ENCODE data around the gene SMCO1.
"Not testable (repeated sequence)": the region's sequence is repeated elsewhere in the genome, so short reads cannot be mapped to it uniquely, and the experiment has no call there.

The SMCO1 gene

DNA sequence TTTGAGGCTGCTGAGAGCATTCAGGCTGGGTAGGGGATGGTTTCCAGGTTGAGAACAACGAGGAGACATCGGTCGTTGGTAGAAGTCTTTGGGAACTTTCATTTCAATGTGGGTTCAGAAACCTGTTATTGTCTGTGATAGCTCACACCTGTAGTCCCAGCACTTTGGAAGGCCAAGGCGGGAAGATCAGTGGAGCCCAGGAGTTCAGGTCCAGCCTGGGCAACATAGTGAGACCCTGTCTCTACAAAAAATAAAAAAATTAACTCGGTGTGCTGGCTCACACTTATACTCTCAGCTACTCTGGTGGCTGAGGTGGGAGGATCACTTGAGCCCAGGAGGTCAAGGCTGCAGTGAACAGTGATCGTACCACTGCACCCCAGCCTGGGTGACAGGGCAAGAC, 10.6 kb downstream of the SMCO1 start:
- no peaks in the 10 kb centered on the region for H3K27me3 ChIP-seq (ENCODE audit: control insufficient read depth, insufficient read depth, low read length)
- H3K9ac ChIP-seq (ENCODE audit: low read length), result peak overlapping the region; percentile 57
- no peak overlapping the region for H3K27ac ChIP-seq (ENCODE audit: low read depth, low read length)
- peaks cover 7% of the 10 kb centered on the region; the same call in 1 of the 2 replicates for H3K4me1 ChIP-seq (ENCODE audit: control insufficient read depth, insufficient read depth, low read length)
- H3K9me3 ChIP-seq (ENCODE audit: control insufficient read depth, insufficient read depth, low read depth, low read length), result peaks cover 15% of the 10 kb centered on the region
- peaks cover 3% of the 10 kb centered on the region; the same call in 1 of the 2 replicates for H3K36me3 ChIP-seq (ENCODE audit: control insufficient read depth, insufficient read depth, low read length)
- no peak overlapping the region for H3K4me3 ChIP-seq (ENCODE audit: low read depth, low read length)

DNA sequence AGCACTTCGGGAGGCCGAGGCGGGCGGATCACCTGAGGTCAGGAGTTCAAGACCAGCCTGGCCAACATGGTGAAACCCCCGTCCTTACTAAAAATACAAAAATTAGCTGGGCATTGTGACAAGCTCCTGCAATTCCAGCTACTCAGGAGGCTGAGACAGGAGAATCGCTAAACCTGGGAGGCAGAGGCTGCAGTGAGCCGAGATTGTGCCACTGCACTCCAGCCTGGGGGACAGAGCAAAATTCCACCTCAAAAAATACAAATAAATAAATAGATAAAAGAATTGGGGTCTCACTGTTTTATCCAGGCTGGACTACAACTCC, 11.1 kb downstream of the SMCO1 start:
- peaks cover 13% of the 10 kb centered on the region; the same call in 1 of the 2 replicates for H3K4me1 ChIP-seq (ENCODE audit: control insufficient read depth, insufficient read depth, low read length)
- not testable (repeated sequence) for H3K27ac ChIP-seq (ENCODE audit: low read depth, low read length); H3K27me3 ChIP-seq (ENCODE audit: control insufficient read depth, insufficient read depth, low read length); H3K36me3 ChIP-seq (ENCODE audit: control insufficient read depth, insufficient read depth, low read length)
- H3K9me3 ChIP-seq (ENCODE audit: control insufficient read depth, insufficient read depth, low read depth, low read length), result peaks cover 15% of the 10 kb centered on the region
- H3K9ac ChIP-seq (ENCODE audit: low read length), result peak overlapping the region; percentile 57
- peak overlapping the region; percentile 94 for H3K4me3 ChIP-seq (ENCODE audit: low read depth, low read length)

DNA sequence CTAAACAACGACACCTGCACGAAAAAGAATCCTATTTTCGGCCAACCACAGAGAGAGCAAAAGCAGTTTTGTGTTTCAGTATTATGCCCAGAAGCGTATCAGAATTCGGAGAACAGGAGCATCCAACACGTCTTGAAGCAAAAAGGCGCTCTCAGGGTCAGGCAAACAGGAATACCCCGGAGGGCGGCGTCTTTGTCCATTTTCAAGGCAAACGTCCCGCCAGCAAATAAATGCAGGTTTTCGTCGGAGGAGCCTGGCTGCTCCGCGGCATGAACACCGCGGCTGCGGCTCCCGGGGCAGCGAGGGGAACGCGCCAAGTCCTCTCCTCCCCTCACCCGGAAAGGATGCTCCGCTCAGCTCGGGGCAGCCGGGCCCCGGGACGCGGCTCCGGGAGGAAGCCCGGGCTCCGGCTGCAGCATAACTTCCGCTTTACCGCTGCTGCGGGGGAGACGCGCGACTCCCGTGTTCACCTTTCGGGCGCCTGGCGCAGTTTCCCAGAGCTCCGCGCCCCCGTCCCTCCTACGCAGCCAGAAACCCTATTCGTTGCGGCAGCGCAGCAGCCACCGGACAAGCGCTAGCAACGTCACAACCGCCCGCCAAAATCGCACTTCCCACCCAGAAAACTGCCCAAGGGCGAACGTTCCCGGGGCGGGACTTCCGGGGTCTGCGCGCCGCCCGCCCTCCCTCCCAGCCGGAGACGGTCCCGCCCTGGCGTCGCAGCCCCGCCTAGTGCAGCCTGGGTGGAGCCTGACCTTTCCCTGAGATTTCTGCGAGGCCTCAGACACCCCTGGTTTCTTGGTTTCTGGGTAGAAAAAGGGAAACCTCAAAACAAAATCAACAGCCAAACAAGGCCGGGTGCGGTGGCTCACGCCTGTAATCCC, 11.7 kb downstream of the SMCO1 start, which contains the start of gene RNF168:
Gene RNF168, minus strand, starts transcription at position 573 of the 881 bp plus-strand sequence. CDS start 595 bp downstream, outside the sequence.
- Histone ChIP-seq H3K27ac (ENCODE audit: low read depth, low read length) (peak within 1 kb of the TSS; percentile 66; the same call in 1 of the 2 replicates), H3K36me3 (ENCODE audit: control insufficient read depth, insufficient read depth, low read length) (peaks cover 5% of the 10 kb centered on the region; the same call in 1 of the 2 replicates), H3K9ac (ENCODE audit: low read length) (peak within 1 kb of the TSS; percentile 91), H3K4me1 (ENCODE audit: control insufficient read depth, insufficient read depth, low read length) (peaks cover 15% of the 10 kb centered on the region; the same call in 1 of the 2 replicates), H3K9me3 (ENCODE audit: control insufficient read depth, insufficient read depth, low read depth, low read length) (peaks cover 15% of the 10 kb centered on the region), H3K4me3 (ENCODE audit: low read depth, low read length) (peak within 1 kb of the TSS; percentile 94), H3K27me3 (ENCODE audit: control insufficient read depth, insufficient read depth, low read length) (no peaks in the 10 kb centered on the region)

DNA sequence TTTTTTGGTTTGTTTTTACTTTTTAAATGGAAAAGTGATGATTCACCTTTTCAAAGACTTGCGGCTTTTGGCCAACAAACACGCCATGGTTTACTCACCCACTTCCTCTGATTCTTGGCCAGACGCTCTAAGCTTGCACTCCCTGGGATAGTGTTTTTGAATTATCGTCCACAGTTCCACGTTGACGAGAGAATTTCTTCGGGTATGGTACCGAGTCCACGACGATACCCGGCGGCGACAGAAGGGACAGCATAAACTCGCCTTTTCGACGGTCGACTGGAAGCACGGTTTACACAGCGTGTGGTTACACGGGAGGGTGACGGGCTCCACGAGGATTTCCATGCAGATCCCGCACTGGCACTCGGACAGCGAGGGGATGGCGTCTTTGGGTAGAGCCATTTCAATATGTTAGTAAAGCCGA, 12.4 kb downstream of the SMCO1 start:
- Histone ChIP-seq H3K27me3 (ENCODE audit: control insufficient read depth, insufficient read depth, low read length) (no peaks in the 10 kb centered on the region), H3K4me1 (ENCODE audit: control insufficient read depth, insufficient read depth, low read length) (peaks cover 15% of the 10 kb centered on the region; the same call in 1 of the 2 replicates), H3K4me3 (ENCODE audit: low read depth, low read length) (peak overlapping the region; percentile 94), H3K9me3 (ENCODE audit: control insufficient read depth, insufficient read depth, low read depth, low read length) (peaks cover 12% of the 10 kb centered on the region), H3K27ac (ENCODE audit: low read depth, low read length) (peak overlapping the region; percentile 66; the same call in 1 of the 2 replicates), H3K9ac (ENCODE audit: low read length) (peak overlapping the region; percentile 91), H3K36me3 (ENCODE audit: control insufficient read depth, insufficient read depth, low read length) (peaks cover 8% of the 10 kb centered on the region; the same call in 1 of the 2 replicates)

DNA sequence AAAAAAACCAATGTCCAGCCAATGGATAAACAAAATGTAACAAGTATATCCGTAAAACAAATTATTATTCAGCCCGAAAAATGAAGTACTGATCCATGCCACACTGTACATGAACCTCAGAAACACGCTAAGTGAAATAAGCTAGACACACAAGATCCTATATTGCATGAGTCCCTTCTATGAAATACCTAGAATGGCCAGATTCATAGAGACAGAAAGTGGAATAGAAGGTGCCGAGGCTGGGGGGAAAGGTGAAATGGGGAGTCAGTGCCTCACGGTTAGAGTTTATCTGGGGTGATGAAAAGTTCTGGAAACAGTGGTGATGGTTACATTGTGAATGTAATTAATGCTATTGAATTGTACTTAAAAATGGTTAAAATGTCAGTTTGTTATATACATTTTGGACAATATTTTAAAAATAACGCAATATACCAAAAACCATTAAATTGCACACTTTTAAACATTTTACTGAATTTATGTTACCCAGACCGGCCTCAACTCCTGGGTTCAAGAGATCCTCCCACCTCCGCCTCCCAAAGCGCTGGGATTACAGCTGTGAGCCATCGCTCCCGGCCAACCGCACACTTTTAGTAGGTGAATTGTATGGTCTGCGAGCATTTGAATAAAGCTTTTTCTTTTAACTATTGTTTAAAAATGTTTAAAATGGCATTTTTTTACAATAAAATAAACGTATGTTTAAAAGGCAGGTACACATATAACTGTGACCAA, 13.7 kb downstream of the SMCO1 start:
- Histone ChIP-seq H3K4me1 (ENCODE audit: control insufficient read depth, insufficient read depth, low read length) (peaks cover 15% of the 10 kb centered on the region; the same call in 1 of the 2 replicates), H3K27me3 (ENCODE audit: control insufficient read depth, insufficient read depth, low read length) (no peaks in the 10 kb centered on the region), H3K27ac (ENCODE audit: low read depth, low read length) (peak overlapping the region; percentile 62; the same call in 1 of the 2 replicates), H3K9ac (ENCODE audit: low read length) (peak overlapping the region; percentile 91), H3K4me3 (ENCODE audit: low read depth, low read length) (peak overlapping the region; percentile 94), H3K9me3 (ENCODE audit: control insufficient read depth, insufficient read depth, low read depth, low read length) (peaks cover 4% of the 10 kb centered on the region; the same call in 1 of the 2 replicates), H3K36me3 (ENCODE audit: control insufficient read depth, insufficient read depth, low read length) (peaks cover 11% of the 10 kb centered on the region; the same call in 1 of the 2 replicates)

DNA sequence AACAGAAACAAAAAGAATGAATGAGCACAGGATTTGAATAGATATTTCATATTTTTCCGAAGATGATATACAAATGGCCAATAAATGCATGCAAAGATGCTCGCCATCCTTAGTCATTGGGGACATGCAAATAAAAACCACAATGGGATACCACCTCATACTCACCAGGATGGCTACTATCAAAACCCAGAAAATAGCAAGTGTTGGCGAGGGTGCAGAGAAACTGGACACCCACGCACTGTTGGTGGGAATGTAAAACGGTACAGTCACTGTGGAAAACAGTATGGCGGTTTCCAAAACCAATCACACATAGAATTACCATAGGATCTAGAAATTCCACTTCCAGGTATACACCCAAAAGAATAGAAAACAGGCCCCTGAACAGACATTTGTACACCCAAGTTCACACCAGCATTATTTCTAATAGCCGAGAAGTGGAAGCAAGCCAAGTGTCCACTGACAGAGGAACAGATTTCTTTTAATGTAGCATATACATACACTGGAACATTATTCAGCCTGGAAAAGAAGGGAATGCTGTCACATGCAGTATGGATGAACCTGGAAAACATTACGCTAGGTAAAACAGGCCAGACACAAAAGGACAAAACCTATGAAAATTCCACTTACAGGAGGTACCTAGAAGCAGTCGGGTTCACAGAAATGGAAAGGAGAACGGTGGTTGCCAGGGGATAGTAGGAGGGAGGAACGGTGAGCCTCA, 15.2 kb downstream of the SMCO1 start:
- Histone ChIP-seq H3K9me3 (ENCODE audit: control insufficient read depth, insufficient read depth, low read depth, low read length) (no peaks in the 10 kb centered on the region), H3K4me1 (ENCODE audit: control insufficient read depth, insufficient read depth, low read length) (peaks cover 15% of the 10 kb centered on the region; the same call in 1 of the 2 replicates), H3K27me3 (ENCODE audit: control insufficient read depth, insufficient read depth, low read length) (no peaks in the 10 kb centered on the region), H3K4me3 (ENCODE audit: low read depth, low read length) (peak overlapping the region; percentile 94), H3K9ac (ENCODE audit: low read length) (peak overlapping the region; percentile 60), H3K36me3 (ENCODE audit: control insufficient read depth, insufficient read depth, low read length) (peaks cover 23% of the 10 kb centered on the region; the same call in 1 of the 2 replicates), H3K27ac (ENCODE audit: low read depth, low read length) (peak overlapping the region; percentile 1; the same call in 1 of the 2 replicates)

DNA sequence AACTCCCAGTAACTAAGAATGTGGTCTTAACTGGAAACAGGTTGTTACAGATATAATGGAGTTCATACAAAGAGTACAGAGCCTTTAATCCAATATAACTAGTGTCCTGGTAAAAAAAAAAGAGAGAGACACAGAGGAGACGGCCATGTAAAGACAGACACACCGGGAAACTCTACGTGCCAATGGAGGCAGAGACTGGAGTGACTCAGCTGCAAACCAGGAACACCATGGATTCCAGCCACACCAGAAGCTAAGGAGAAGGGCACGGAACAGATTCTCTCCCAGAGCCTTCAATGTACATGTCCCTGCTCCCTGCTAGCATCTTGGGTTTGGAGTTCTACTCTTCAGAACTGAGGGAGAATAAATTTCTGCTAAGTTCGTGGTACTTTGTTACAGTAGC, 16.1 kb downstream of the SMCO1 start:
- H3K27ac ChIP-seq (ENCODE audit: low read depth, low read length), result no peak overlapping the region
- peaks cover 24% of the 10 kb centered on the region; the same call in 1 of the 2 replicates for H3K36me3 ChIP-seq (ENCODE audit: control insufficient read depth, insufficient read depth, low read length)
- H3K4me1 ChIP-seq (ENCODE audit: control insufficient read depth, insufficient read depth, low read length), result peaks cover 15% of the 10 kb centered on the region; the same call in 1 of the 2 replicates
- H3K9me3 ChIP-seq (ENCODE audit: control insufficient read depth, insufficient read depth, low read depth, low read length), result no peaks in the 10 kb centered on the region
- no peak overlapping the region for H3K9ac ChIP-seq (ENCODE audit: low read length)
- no peaks in the 10 kb centered on the region for H3K27me3 ChIP-seq (ENCODE audit: control insufficient read depth, insufficient read depth, low read length)
- peak overlapping the region; percentile 94; the same call in 1 of the 2 replicates for H3K4me3 ChIP-seq (ENCODE audit: low read depth, low read length)

DNA sequence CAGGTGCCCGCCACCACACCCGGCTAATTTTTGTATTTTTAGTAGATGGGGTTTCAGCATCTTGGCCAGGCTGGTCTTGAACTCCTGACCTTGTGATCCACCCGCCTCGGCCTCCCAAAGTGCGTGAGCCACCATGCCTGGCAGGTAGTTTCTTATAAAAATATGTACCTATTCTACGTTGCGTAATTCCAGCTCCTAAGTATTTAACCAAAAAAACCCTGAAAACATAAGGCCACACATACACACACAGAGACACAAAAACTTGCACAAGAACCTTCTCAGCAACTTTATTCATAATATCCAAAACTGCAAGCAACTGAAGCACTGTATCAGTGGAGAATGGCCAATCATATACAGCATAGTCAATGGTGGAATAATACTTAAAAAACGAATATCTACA, 16.8 kb downstream of the SMCO1 start:
- H3K36me3 ChIP-seq (ENCODE audit: control insufficient read depth, insufficient read depth, low read length), result peaks cover 24% of the 10 kb centered on the region; the same call in 1 of the 2 replicates
- H3K27me3 ChIP-seq (ENCODE audit: control insufficient read depth, insufficient read depth, low read length), result no peaks in the 10 kb centered on the region
- H3K4me1 ChIP-seq (ENCODE audit: control insufficient read depth, insufficient read depth, low read length), result peaks cover 15% of the 10 kb centered on the region; the same call in 1 of the 2 replicates
- H3K27ac ChIP-seq (ENCODE audit: low read depth, low read length), result no peak overlapping the region
- H3K9ac ChIP-seq (ENCODE audit: low read length), result no peak overlapping the region
- no peaks in the 10 kb centered on the region for H3K9me3 ChIP-seq (ENCODE audit: control insufficient read depth, insufficient read depth, low read depth, low read length)
- no peak overlapping the region for H3K4me3 ChIP-seq (ENCODE audit: low read depth, low read length)

DNA sequence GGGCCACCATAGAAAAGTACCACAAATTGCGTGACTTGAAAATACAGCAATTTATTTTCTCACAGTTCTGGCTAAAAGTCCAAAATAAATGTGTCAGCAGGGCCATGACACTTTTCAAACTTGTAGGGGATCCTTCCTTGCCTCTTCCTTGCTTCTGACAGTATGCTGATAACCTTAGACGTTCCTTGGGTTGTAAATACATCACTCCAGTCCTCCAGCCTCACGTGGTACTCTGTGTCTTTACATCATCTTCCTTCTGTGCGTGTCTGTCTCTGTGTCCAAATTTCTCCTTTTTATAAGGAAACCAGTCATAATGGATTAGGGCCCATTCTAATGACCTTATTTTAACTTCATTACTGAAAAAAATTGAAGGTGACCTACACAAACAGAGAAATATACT, 19.0 kb downstream of the SMCO1 start:
- Histone ChIP-seq H3K4me3 (ENCODE audit: low read depth, low read length) (no peak overlapping the region), H3K27ac (ENCODE audit: low read depth, low read length) (no peak overlapping the region), H3K9me3 (ENCODE audit: control insufficient read depth, insufficient read depth, low read depth, low read length) (no peaks in the 10 kb centered on the region), H3K9ac (ENCODE audit: low read length) (no peak overlapping the region), H3K4me1 (ENCODE audit: control insufficient read depth, insufficient read depth, low read length) (peaks cover 15% of the 10 kb centered on the region; the same call in 1 of the 2 replicates), H3K27me3 (ENCODE audit: control insufficient read depth, insufficient read depth, low read length) (no peaks in the 10 kb centered on the region), H3K36me3 (ENCODE audit: control insufficient read depth, insufficient read depth, low read length) (peaks cover 21% of the 10 kb centered on the region; the same call in 1 of the 2 replicates)

DNA sequence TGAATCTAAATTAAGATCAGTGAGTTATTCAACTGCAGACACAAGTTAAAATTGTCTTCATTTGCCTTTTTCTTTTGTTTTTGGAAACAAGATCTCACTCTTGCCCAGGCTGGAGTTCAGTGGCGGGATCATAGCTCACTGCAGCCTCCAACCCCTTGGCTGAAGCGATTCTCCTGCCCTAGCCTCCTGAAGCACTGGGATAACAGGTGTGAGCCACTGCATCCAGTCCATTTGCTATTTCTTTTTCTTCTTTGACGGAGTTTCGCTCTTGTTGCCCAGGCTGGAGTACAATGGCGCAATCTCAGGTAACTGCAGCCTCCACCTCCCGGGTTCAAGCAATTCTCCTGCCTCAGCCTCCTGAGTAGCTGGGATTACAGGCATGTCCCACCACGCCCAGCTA, 21.9 kb downstream of the SMCO1 start:
- Histone ChIP-seq H3K36me3 (ENCODE audit: control insufficient read depth, insufficient read depth, low read length) (peaks cover 22% of the 10 kb centered on the region), H3K9ac (ENCODE audit: low read length) (no peak overlapping the region)

More for the DNA sequence above, 21.9 kb downstream of the SMCO1 start:
- H3K9me3 ChIP-seq (ENCODE audit: control insufficient read depth, insufficient read depth, low read depth, low read length), result no peaks in the 10 kb centered on the region
- no peaks in the 10 kb centered on the region for H3K4me1 ChIP-seq (ENCODE audit: control insufficient read depth, insufficient read depth, low read length)
- no peaks in the 10 kb centered on the region for H3K27me3 ChIP-seq (ENCODE audit: control insufficient read depth, insufficient read depth, low read length)
- H3K27ac ChIP-seq (ENCODE audit: low read depth, low read length), result no peak overlapping the region
- no peak overlapping the region for H3K4me3 ChIP-seq (ENCODE audit: low read depth, low read length)
